ENCODE results near the gene OR5K3. TPM values are rescaled to one million over a fixed set of nuclear protein-coding genes. Genes with fewer than 3 reads are reported as not detected.

The OR5K3 gene
- total and polyA plus RNA-seq, 8 donors, result not detected

DNA sequence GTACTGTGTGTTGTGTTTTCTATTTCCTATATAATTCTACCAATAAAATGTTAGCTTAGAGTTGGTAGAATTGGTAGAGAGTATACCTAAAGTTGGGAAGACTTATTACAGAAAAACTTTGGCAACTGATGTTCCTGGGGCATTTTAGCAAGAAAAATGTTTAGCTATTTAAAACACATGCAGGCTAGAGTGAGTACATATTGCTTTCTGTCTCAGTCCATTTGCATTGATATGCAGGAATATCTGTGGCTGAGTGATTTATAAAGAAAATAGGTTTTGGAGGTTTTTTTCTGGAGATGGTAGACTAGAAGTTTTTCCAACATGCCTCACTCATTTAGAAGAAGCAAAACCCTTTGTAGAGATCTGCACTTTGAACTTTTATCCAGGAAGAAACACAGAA, 42.1 kb downstream of the OR5K3 start:
- DNase-seq, result no peak
- TF ChIP-seq POLR2A (IDR thresholded peaks at IDR 0.05) (no peak), EP300 (IDR thresholded peaks at IDR 0.05) (no peak), POLR2AphosphoS5 (IDR thresholded peaks at IDR 0.05) (no peak)
- TF ChIP-seq, protein P1, sequence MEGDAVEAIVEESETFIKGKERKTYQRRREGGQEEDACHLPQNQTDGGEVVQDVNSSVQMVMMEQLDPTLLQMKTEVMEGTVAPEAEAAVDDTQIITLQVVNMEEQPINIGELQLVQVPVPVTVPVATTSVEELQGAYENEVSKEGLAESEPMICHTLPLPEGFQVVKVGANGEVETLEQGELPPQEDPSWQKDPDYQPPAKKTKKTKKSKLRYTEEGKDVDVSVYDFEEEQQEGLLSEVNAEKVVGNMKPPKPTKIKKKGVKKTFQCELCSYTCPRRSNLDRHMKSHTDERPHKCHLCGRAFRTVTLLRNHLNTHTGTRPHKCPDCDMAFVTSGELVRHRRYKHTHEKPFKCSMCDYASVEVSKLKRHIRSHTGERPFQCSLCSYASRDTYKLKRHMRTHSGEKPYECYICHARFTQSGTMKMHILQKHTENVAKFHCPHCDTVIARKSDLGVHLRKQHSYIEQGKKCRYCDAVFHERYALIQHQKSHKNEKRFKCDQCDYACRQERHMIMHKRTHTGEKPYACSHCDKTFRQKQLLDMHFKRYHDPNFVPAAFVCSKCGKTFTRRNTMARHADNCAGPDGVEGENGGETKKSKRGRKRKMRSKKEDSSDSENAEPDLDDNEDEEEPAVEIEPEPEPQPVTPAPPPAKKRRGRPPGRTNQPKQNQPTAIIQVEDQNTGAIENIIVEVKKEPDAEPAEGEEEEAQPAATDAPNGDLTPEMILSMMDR (IDR thresholded peaks at IDR 0.05), result no peak
- H3K27me3 ChIP-seq, result no peaks in the 10 kb centered on the region
- no peak overlapping the region for H3K27ac ChIP-seq
- no peak overlapping the region for H3K4me3 ChIP-seq
- intact Hi-C loops (cut with DNase I; ENCODE audit: low total_unique reads), result no loop called here
- no peaks in the 10 kb centered on the region for H3K36me3 ChIP-seq
- peaks cover 0 to 32% (median 24%) of the 10 kb centered on the region in 4 donors for H3K9me3 ChIP-seq
- no peaks in the 10 kb centered on the region for H3K4me1 ChIP-seq

DNA sequence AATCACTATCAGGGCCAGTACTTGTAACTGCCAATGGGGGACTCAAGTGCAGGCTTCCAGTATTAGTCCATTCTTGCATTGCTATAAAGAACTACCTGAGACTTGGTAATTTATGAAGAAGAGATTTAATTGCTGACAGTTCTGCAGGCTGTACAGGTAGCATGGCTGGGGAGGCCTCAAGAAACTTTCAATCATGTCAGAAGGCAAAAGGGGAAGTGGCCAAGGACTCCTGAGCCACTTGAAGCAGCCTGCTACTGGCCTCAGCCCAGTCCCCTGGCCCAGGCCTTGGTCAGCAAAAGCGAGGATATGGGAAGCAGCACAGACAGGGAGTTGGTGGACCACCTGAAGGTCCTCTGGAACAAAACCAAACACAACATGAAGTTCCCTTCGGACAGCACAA, 43.3 kb downstream of the OR5K3 start:
- no peaks in the 10 kb centered on the region for H3K36me3 ChIP-seq
- 19 to 38% (median 25%) methylated on average over 2 of the region's 2 CpGs for WGBS, 5 donors
- H3K4me3 ChIP-seq, result no peak overlapping the region
- no peak for DNase-seq
- H3K9me3 ChIP-seq, result peaks cover 0 to 22% (median 14%) of the 10 kb centered on the region in 4 donors
- H3K27me3 ChIP-seq, result no peaks in the 10 kb centered on the region
- intact Hi-C loops (cut with DNase I; ENCODE audit: low total_unique reads), result no loop called here
- no peaks in the 10 kb centered on the region for H3K4me1 ChIP-seq
- TF ChIP-seq, protein P1 (IDR thresholded peaks at IDR 0.05), result no peak
- TF ChIP-seq POLR2A (IDR thresholded peaks at IDR 0.05) (no peak), EP300 (IDR thresholded peaks at IDR 0.05) (no peak), POLR2AphosphoS5 (IDR thresholded peaks at IDR 0.05) (no peak)
- no peak overlapping the region for H3K27ac ChIP-seq

DNA sequence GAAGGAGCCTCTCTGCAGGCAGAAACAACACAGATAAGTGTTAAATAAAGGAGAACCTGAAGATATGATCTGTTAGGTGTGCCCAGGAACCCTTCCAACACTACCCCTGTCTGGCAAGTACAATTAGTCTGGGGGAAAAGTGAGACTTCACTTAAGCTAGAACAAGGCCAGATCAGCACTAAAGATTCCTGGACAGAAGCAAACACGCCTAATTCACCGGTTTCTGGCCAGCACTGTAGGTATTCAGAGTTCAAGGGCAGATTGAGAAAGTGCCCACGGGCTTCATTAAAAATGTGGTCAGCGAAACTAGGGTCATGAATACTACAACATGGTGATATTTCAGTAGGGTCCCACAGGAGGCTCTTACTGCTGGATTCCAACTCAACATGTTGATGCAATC, 43.9 kb downstream of the OR5K3 start:
- H3K27ac ChIP-seq, result no peak overlapping the region
- WGBS, 5 donors, result 73 to 89% (median 78%) methylated on average over 4 of the region's 4 CpGs
- H3K36me3 ChIP-seq, result no peaks in the 10 kb centered on the region
- DNase-seq, result no peak
- TF ChIP-seq, protein P1 (IDR thresholded peaks at IDR 0.05), result no peak
- no peak for TF ChIP-seq POLR2A (IDR thresholded peaks at IDR 0.05)
- no peak for TF ChIP-seq POLR2AphosphoS5 (IDR thresholded peaks at IDR 0.05)
- TF ChIP-seq EP300 (IDR thresholded peaks at IDR 0.05), result no peak
- intact Hi-C loops (cut with DNase I; ENCODE audit: low total_unique reads), result no loop called here
- H3K27me3 ChIP-seq, result no peaks in the 10 kb centered on the region
- H3K4me1 ChIP-seq, result no peaks in the 10 kb centered on the region
- peaks cover 0 to 16% (median 8%) of the 10 kb centered on the region in 4 donors for H3K9me3 ChIP-seq
- no peak overlapping the region for H3K4me3 ChIP-seq

DNA sequence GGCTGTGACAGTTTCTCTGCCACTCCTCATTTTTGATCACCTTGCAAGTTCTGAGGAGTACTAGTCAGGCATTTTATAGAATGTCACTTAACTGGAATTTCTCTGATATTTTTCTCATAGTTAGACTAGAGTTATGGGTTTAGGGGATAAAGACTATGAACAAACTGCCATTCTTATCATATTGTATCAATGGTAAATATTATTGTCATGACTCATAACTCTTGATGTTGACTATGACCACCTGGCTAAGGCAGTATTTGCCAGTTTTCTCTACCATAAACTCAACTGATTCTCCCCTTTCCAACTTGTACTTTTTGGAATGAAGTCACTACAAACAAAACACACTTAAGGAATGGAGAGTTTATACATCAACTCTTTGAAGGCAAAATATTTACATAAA, 49.8 kb downstream of the OR5K3 start:
- Histone ChIP-seq H3K36me3 (no peaks in the 10 kb centered on the region), H3K9me3 (no peaks in the 10 kb centered on the region), H3K4me1 (no peaks in the 10 kb centered on the region), H3K4me3 (no peak overlapping the region), H3K27ac (no peak overlapping the region), H3K27me3 (no peaks in the 10 kb centered on the region)
- no peak for DNase-seq
- intact Hi-C loops (cut with DNase I; ENCODE audit: low total_unique reads), result no loop called here
- TF ChIP-seq POLR2A (IDR thresholded peaks at IDR 0.05) (no peak), EP300 (IDR thresholded peaks at IDR 0.05) (no peak), POLR2AphosphoS5 (IDR thresholded peaks at IDR 0.05) (no peak)
- TF ChIP-seq, protein P1 (IDR thresholded peaks at IDR 0.05), result no peak

Other genes starting within 250 kb of the OR5K3 start
- gene OR5H14, start 243.2 kb upstream of the OR5K3 start, total RNA-seq, result not detected
- gene OR5H14, start 243.2 kb upstream of the OR5K3 start, polyA plus RNA-seq, result not detected
- gene OR5H15, start 224.0 kb upstream of the OR5K3 start, total RNA-seq, result not detected
- gene OR5H15, start 224.0 kb upstream of the OR5K3 start, polyA plus RNA-seq, result not detected
- not detected for gene OR5H6, start 126.4 kb upstream of the OR5K3 start, total RNA-seq
- not detected for gene OR5H6, start 126.4 kb upstream of the OR5K3 start, polyA plus RNA-seq
- not detected for gene OR5H2, start 108.2 kb upstream of the OR5K3 start, total RNA-seq
- not detected for gene OR5H2, start 108.2 kb upstream of the OR5K3 start, polyA plus RNA-seq
- not detected for gene OR5K4, start 36.8 kb upstream of the OR5K3 start, total RNA-seq
- not detected for gene OR5K4, start 36.8 kb upstream of the OR5K3 start, polyA plus RNA-seq
- gene OR5K1, start 72.5 kb downstream of the OR5K3 start, total RNA-seq, result not detected
- gene OR5K1, start 72.5 kb downstream of the OR5K3 start, polyA plus RNA-seq, result not detected
- not detected for gene OR5K2, start 107.0 kb downstream of the OR5K3 start, total RNA-seq
- gene OR5K2, start 107.0 kb downstream of the OR5K3 start, polyA plus RNA-seq, result not detected
- gene CLDND1, start 132.2 kb downstream of the OR5K3 start, total RNA-seq, result 100 to 1,000 TPM in 3 of 5 donors, 10 to 100 TPM in 2; 64.9 to 161 (median 144) TPM
- gene CLDND1, start 132.2 kb downstream of the OR5K3 start, polyA plus RNA-seq, result 10 to 100 TPM; 20.6 to 43.7 (median 24.8) TPM
- gene GPR15, start 141.3 kb downstream of the OR5K3 start, total RNA-seq, result not detected
- under 1 TPM in 1 of 3 donors, not detected in 2; 0.25 TPM for gene GPR15, start 141.3 kb downstream of the OR5K3 start, polyA plus RNA-seq
- gene CPOX, start 202.9 kb downstream of the OR5K3 start, total RNA-seq, result 10 to 100 TPM in 4 of 5 donors, 1 to 10 TPM in 1; 4.1 to 43.7 (median 23.7) TPM
- 1 to 10 TPM; 4.1 to 8.9 (median 5.9) TPM for gene CPOX, start 202.9 kb downstream of the OR5K3 start, polyA plus RNA-seq